DOHH2 (cell line): ENCODE data around the gene SLC35B2.

Experiments used
- H3F3A ChIP-seq: fragments of 200-600 bp; sonication (generic), shearing (Covaris generic); 2 replicates; pipeline ENCODE4 v1.6.0; 2016; ENCODE audit warnings: antibody characterized with exemption, mild to moderate bottlenecking; ENCODE audit not compliant: control insufficient read depth, insufficient read depth
- H3K27ac ChIP-seq: fragments of 200-600 bp; sonication (generic); 2 replicates; pipeline ENCODE4 v1.5.1; 2014; ENCODE audit warnings: low read depth, mild to moderate bottlenecking, low read length, moderate library complexity
- H3K27me3 ChIP-seq: fragments of 200-600 bp; sonication (generic); 2 replicates; pipeline ENCODE4 v1.6.1; 2014; ENCODE audit warnings: mild to moderate bottlenecking, low read length, mixed read lengths; ENCODE audit not compliant: control insufficient read depth
- H3K36me3 ChIP-seq: fragments of 200-600 bp; sonication (generic); 2 replicates; pipeline ENCODE4 v1.6.1; 2014; ENCODE audit warnings: mild to moderate bottlenecking, low read length, moderate library complexity, mixed read lengths; ENCODE audit not compliant: control insufficient read depth
- H3K4me1 ChIP-seq: fragments of 200-600 bp; sonication (generic); 2 replicates; pipeline ENCODE4 v1.6.1; 2014; ENCODE audit warnings: mild to moderate bottlenecking, low read length, mixed read lengths; ENCODE audit not compliant: control insufficient read depth
- H3K4me2 ChIP-seq: fragments of 200-600 bp; sonication (generic); 2 replicates; pipeline ENCODE4 v1.6.0; 2014; ENCODE audit warnings: mild to moderate bottlenecking, low read length, moderate library complexity
- H3K4me3 ChIP-seq: fragments of 200-600 bp; sonication (generic); 2 replicates; pipeline ENCODE4 v1.5.1; 2014; ENCODE audit warnings: mild to moderate bottlenecking, low read length, mixed read lengths
- H3K79me2 ChIP-seq: fragments of 200-600 bp; sonication (generic); 2 replicates; pipeline ENCODE4 v1.6.1; 2014; ENCODE audit warnings: mild to moderate bottlenecking, low read length, mixed read lengths; ENCODE audit not compliant: control insufficient read depth
- H3K9me2 ChIP-seq: fragments of 200-600 bp; sonication (generic); replicated peaks from 2 replicates; pipeline ENCODE4 v1.6.1; 2014; ENCODE audit warnings: mild to moderate bottlenecking, low read length, mixed read lengths; ENCODE audit not compliant: control insufficient read depth
- H3K9me3 ChIP-seq: fragments of 200-600 bp; sonication (generic); 2 replicates; pipeline ENCODE4 v1.6.1; 2014; ENCODE audit warnings: antibody characterized with exemption, low read length, mixed read lengths; ENCODE audit not compliant: control insufficient read depth, insufficient read depth
- H4K20me1 ChIP-seq: fragments of 200-600 bp; sonication (generic); 2 replicates; pipeline ENCODE4 v1.6.0; 2014; ENCODE audit warnings: low read depth, mild to moderate bottlenecking, antibody characterized with exemption, low read length, moderate library complexity; ENCODE audit not compliant: control insufficient read depth, insufficient read depth
- CTCF ChIP-seq: fragments of 200-600 bp; sonication (generic); IDR thresholded peaks from one replicate; pipeline ENCODE4 v1.5.1; 2014; ENCODE audit warnings: antibody characterized with exemption, mild to moderate bottlenecking, low read depth, low read length; ENCODE audit not compliant: poor library complexity, severe bottlenecking
- EZH2phosphoT487 ChIP-seq: fragments of 200-600 bp; sonication (generic); IDR thresholded peaks from 2 replicates; pipeline ENCODE4 v1.6.1; 2017; ENCODE audit warnings: borderline replicate concordance, mild to moderate bottlenecking, antibody characterized with exemption, low read length, moderate library complexity, mixed read lengths

Gene SLC35B2

GRCh38 chr6:44230034-44230675 lies 27.2 kb downstream of the SLC35B2 start:
- Histone ChIP-seq H3K4me1 (peaks cover 15% of the 10 kb centered on the region), H3F3A (peaks cover 2% of the 10 kb centered on the region; the same call in 1 of the 2 replicates), H3K4me2 (no peak overlapping the region), H3K27ac (no peak overlapping the region), H3K27me3 (no peaks in the 10 kb centered on the region), H3K4me3 (no peak overlapping the region), H3K9me2 (no peaks in the 10 kb centered on the region), H3K79me2 (peaks cover 33% of the 10 kb centered on the region), H4K20me1 (peaks cover 7% of the 10 kb centered on the region; the same call in 1 of the 2 replicates), H3K9me3 (no peaks in the 10 kb centered on the region), H3K36me3 (peaks cover 90% of the 10 kb centered on the region)
- TF ChIP-seq EZH2phosphoT487 (no peak), CTCF (no peak)

- no peak overlapping the region for H3K4me3 ChIP-seq
- H3K4me1 ChIP-seq = peaks cover 22% of the 10 kb centered on the region
- H3K36me3 ChIP-seq = peaks cover 89% of the 10 kb centered on the region
- no peaks in the 10 kb centered on the region for H3K9me3 ChIP-seq
- H3K4me2 ChIP-seq = no peak overlapping the region
- peaks cover 12% of the 10 kb centered on the region; the same call in 1 of the 2 replicates for H4K20me1 ChIP-seq
- H3K27ac ChIP-seq = no peak overlapping the region
- no peaks in the 10 kb centered on the region for H3K27me3 ChIP-seq
- peaks cover 39% of the 10 kb centered on the region for H3K79me2 ChIP-seq
- no peaks in the 10 kb centered on the region for H3K9me2 ChIP-seq
- no peaks in the 10 kb centered on the region for H3F3A ChIP-seq
- TF ChIP-seq CTCF = no peak
- no peak for TF ChIP-seq EZH2phosphoT487
Observed at GRCh38 chr6:44229376-44230033, 27.8 kb downstream of the SLC35B2 start.

DNA sequence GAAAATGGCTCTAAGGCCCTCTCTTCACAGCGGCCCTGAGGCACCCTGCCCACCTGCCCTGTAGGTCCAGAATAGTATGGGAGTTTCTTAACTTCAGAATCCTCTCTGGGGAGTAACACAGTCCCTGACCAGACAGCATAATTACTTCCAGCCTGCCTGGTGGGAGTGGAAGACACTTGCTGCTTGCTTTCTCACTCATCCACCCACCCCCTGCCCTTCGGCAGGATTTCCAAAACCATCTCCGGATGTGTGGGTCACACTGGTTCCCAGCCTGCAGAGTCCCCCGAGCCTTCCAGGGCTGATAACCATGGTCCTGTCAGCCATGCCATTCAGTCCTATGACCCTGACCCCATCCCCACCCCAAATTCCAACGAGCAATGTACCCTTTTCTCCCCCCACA lies 28.5 kb downstream of the SLC35B2 start:
- peaks cover 85% of the 10 kb centered on the region for H3K36me3 ChIP-seq
- H4K20me1 ChIP-seq = peaks cover 12% of the 10 kb centered on the region; the same call in 1 of the 2 replicates
- H3K27ac ChIP-seq = no peak overlapping the region
- H3K27me3 ChIP-seq = no peaks in the 10 kb centered on the region
- H3K9me2 ChIP-seq = no peaks in the 10 kb centered on the region
- peaks cover 25% of the 10 kb centered on the region for H3K4me1 ChIP-seq
- H3F3A ChIP-seq = no peaks in the 10 kb centered on the region
- H3K9me3 ChIP-seq = no peaks in the 10 kb centered on the region
- TF ChIP-seq CTCF (no peak), EZH2phosphoT487 (no peak)
- H3K4me2 ChIP-seq = no peak overlapping the region
- no peak overlapping the region for H3K4me3 ChIP-seq
- peaks cover 46% of the 10 kb centered on the region for H3K79me2 ChIP-seq
